Measurements from ENCODE around the gene POU3F3.
A peak's percentile ranks its signal among the peaks of the same experiment; 100 is the strongest.

Gene POU3F3

GRCh38 chr2:104847586-104848160 is 6.2 kb upstream of the POU3F3 start:
- no peak for DNase-seq

GRCh38 chr2:104848526-104848925 is 5.4 kb upstream of the POU3F3 start:
- no peak for DNase-seq

- no peak for DNase-seq
Observed at GRCh38 chr2:104849101-104849500, 4.8 kb upstream of the POU3F3 start.

GRCh38 chr2:104849618-104850141 is 4.2 kb upstream of the POU3F3 start:
- peak; percentile 48 for DNase-seq

GRCh38 chr2:104850361-104851290 is 3.3 kb upstream of the POU3F3 start:
- DNase-seq, result no peak

- no peak for DNase-seq
Observed at GRCh38 chr2:104851291-104852089, 2.4 kb upstream of the POU3F3 start.

GRCh38 chr2:104852090-104852666 is 1.7 kb upstream of the POU3F3 start:
- DNase-seq, result no peak

GRCh38 chr2:104854498-104855220 is 744 bp downstream of the POU3F3 start:
- no peak for DNase-seq

GRCh38 chr2:104855221-104856085 is 1.5 kb downstream of the POU3F3 start:
- DNase-seq, result no peak

GRCh38 chr2:104856086-104856972 is 2.4 kb downstream of the POU3F3 start:
- no peak for DNase-seq

GRCh38 chr2:104856973-104857261 is 3.0 kb downstream of the POU3F3 start:
- no peak for DNase-seq

- no peak for DNase-seq
Observed at GRCh38 chr2:104857262-104858005, 3.5 kb downstream of the POU3F3 start.

GRCh38 chr2:104858006-104858978 is 4.4 kb downstream of the POU3F3 start:
- no peak for DNase-seq

- DNase-seq, result no peak
Observed at GRCh38 chr2:104859291-104859765, 5.4 kb downstream of the POU3F3 start.

- DNase-seq, result no peak
Observed at GRCh38 chr2:104859766-104860450, 6.0 kb downstream of the POU3F3 start.

GRCh38 chr2:104860451-104860790 is 6.5 kb downstream of the POU3F3 start:
- DNase-seq, result no peak

GRCh38 chr2:104861351-104862057 is 7.6 kb downstream of the POU3F3 start:
- no peak for DNase-seq
